GM15510 (cell line): Measurements from ENCODE around the gene TLCD4.

ENCODE experiments used
- POLR2A ChIP-seq: IDR thresholded peaks from 3 replicates; pipeline ENCODE4 v1.6.1; 2011; ENCODE audit warnings: borderline replicate concordance; ENCODE audit not compliant: insufficient read length; ENCODE audit errors: extremely low read depth

Gene TLCD4

GRCh38 chr1:95117207-95118066 lies at the start of gene TLCD4:
TSS of gene TLCD4 (plus strand) at chr1:95117355. CDS start at chr1:95143902, 26,547 bp downstream.
- no peak for TF ChIP-seq POLR2A

DNA sequence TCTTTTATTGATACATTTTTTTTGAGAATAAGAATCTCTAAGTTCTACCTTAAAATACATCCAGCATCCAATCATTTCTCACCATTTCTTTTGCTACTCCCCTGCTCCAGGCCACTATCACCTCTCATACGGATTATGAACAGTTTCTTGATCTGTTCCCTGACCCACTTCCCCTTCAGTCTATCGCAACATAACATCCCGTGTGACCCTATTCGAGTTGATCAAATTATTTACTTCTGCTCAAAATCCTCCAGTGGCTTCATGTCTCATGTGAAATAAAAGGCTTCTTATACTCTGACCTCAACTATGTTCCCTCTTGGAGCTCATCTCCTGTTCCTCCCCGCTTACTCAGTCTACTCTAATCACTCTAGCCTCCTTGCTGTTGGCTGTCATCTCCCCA lies 49.6 kb upstream of the TLCD4 start:
- no peak for TF ChIP-seq POLR2A

DNA sequence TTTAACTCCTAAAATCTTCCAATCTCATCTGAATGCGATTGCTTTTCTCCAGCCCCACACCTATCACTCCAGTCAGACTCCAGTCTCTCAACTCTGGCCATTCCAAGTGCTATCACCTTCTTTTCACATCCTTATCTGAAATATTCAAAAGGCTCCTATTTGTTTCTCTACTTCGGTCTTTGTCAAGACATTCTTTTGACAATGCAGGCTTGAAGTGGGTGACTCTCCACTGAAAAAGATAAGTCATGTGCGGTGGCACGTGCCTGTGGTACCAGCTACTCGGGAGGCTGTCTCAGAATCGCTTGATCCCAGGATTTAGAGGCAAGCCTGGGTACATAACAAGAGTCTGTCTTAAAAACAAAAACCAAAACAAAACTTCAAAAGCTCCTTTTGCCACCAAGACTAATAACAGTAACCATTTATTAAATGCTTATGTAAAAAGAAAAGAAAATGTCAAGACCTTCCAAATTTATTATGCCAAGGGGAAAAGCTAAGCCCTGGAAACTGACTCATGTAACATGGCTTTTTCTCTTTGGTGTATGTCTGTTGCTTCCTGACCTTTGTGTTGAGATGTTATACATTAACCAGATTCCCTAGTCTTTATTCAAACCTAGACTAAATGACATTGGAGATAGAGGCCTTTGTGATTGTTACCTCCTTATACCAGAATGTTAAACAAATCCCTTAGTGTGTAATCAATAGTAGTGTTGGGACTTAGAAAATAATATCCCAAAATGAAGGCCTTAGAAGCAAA lies 48.0 kb upstream of the TLCD4 start:
- TF ChIP-seq POLR2A = no peak

GRCh38 chr1:95069710-95070093 lies 47.5 kb upstream of the TLCD4 start:
- no peak for TF ChIP-seq POLR2A

DNA sequence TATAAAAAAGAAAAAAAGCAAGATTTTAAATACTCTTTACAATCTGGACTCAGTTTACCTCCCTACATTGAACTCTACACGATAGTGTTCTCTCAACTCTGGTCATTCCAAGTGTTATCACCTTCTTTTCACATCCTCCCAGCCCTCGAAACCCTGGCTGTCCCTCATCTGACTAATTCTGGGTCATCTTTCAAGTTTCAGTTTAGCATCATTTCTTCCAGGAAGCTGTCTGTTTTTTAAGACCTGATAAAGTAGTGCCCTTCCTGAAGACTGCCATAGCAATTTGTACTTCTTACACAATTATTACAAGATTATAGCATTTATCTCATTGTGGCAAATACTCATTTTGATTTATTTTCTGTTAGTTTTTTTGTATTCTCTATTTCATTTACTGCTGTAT lies 45.6 kb upstream of the TLCD4 start:
- no peak for TF ChIP-seq POLR2A

- no peak for TF ChIP-seq POLR2A
Observed at GRCh38 chr1:95072117-95072516, 45.0 kb upstream of the TLCD4 start.

GRCh38 chr1:95072532-95073419 lies 44.4 kb upstream of the TLCD4 start, which contains the start of gene ALG14:
TSS of gene ALG14 (minus strand) at chr1:95072951. CDS start at chr1:95072898, 53 bp downstream.
- TF ChIP-seq POLR2A = peak; percentile 39

GRCh38 chr1:95073446-95073845 lies 43.7 kb upstream of the TLCD4 start:
- no peak for TF ChIP-seq POLR2A

- TF ChIP-seq POLR2A = no peak
Observed at GRCh38 chr1:95076034-95076433, 41.1 kb upstream of the TLCD4 start.

GRCh38 chr1:95080446-95080845 lies 36.7 kb upstream of the TLCD4 start:
- TF ChIP-seq POLR2A = no peak

DNA sequence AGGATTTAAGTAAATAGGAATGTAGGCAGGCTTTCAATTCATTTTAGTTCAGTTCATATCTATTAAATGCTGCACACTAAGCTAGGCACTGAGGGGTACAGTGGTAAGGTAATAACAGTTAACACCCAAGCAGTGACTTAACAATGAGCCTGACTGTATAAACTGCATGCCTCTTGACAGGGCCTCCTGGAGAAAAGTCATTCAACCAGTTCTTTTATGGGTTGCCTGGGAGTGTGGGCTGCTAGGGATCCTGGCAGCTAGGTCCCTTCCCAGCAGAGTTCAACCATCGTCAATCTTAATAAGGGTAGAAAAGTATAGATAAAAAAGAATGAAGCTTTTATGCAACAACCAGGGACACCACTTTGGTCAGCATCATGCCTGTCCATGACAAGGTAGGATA lies 36.3 kb upstream of the TLCD4 start:
- no peak for TF ChIP-seq POLR2A

GRCh38 chr1:95084317-95085176 lies 32.6 kb upstream of the TLCD4 start:
- TF ChIP-seq POLR2A = no peak

- TF ChIP-seq POLR2A = no peak
Observed at GRCh38 chr1:95085376-95085775, 31.8 kb upstream of the TLCD4 start.
